GM18868 (cell line): ENCODE data around the gene ANK3.

Experiments used
- ATAC-seq: cut with Tn5 transposase; IDR thresholded peaks from one replicate; pipeline ENCODE4 v1.9.1; 2021; ENCODE audit warnings: mild to moderate bottlenecking, moderate library complexity; ENCODE audit not compliant: unreplicated experiment

ANK3 gene

GRCh38 chr10:60144099-60144498 lies 245.6 kb downstream of the ANK3 start:
- no peak for ATAC-seq

GRCh38 chr10:60142736-60143135 lies 246.9 kb downstream of the ANK3 start:
- ATAC-seq: no peak

GRCh38 chr10:60141896-60142559 lies 247.6 kb downstream of the ANK3 start:
- no peak for ATAC-seq

- no peak for ATAC-seq
Measured at GRCh38 chr10:60140651-60141632, 248.7 kb downstream of the ANK3 start.

- no peak for ATAC-seq
Measured at GRCh38 chr10:60139798-60140566, 249.7 kb downstream of the ANK3 start.

GRCh38 chr10:60139290-60139689 lies 250.4 kb downstream of the ANK3 start:
- ATAC-seq: no peak

GRCh38 chr10:60138842-60139241 lies 250.8 kb downstream of the ANK3 start:
- ATAC-seq: no peak

GRCh38 chr10:60138026-60138425 lies 251.6 kb downstream of the ANK3 start:
- ATAC-seq: no peak

- ATAC-seq: no peak
Measured at GRCh38 chr10:60137292-60137992, 252.2 kb downstream of the ANK3 start.

- peak; percentile 69 for ATAC-seq
Measured at GRCh38 chr10:60135020-60135419, 254.7 kb downstream of the ANK3 start.

GRCh38 chr10:60134548-60134947 lies 255.1 kb downstream of the ANK3 start:
- ATAC-seq: no peak

GRCh38 chr10:60130130-60130579 lies 259.5 kb downstream of the ANK3 start:
- peak; percentile 43 for ATAC-seq

GRCh38 chr10:60125895-60126294 lies 263.8 kb downstream of the ANK3 start:
- ATAC-seq: no peak

GRCh38 chr10:60124536-60124935 lies 265.1 kb downstream of the ANK3 start:
- ATAC-seq: no peak

GRCh38 chr10:60123668-60124067 lies 266.0 kb downstream of the ANK3 start:
- ATAC-seq: no peak

- ATAC-seq: no peak
Measured at GRCh38 chr10:60123172-60123571, 266.5 kb downstream of the ANK3 start.

GRCh38 chr10:60122190-60122589 lies 267.5 kb downstream of the ANK3 start:
- no peak for ATAC-seq

GRCh38 chr10:60114765-60115586 lies 274.7 kb downstream of the ANK3 start:
- ATAC-seq: no peak

- no peak for ATAC-seq
Measured at GRCh38 chr10:60110739-60111138, 278.9 kb downstream of the ANK3 start.
